ENCODE data around the gene RETREG2. TPM values are rescaled to one million over a fixed set of nuclear protein-coding genes. Genes with fewer than 3 reads are reported as not detected.

Gene RETREG2
- total and polyA plus RNA-seq, 2 of the 8 experiments (the other 6 are each of a cell fraction or from before 2014, with no cell fraction given), result 51.3 to 67.4 TPM

GRCh38 chr2:219204425-219205164 is 26.5 kb downstream of the RETREG2 start:
- peaks cover 0 to 6% (median 3%) of the 10 kb centered on the region in 4 experiments; a peak in 5 of 7 replicates for H3K4me1 ChIP-seq (replicated peaks in 1 of 4; ENCODE audit: control insufficient read depth in 3 of 4, insufficient read depth in 4 of 4, low read length in 3 of 4)
- no peak overlapping the region for H2BK15ac ChIP-seq (ENCODE audit: low read length)
- no peak overlapping the region for H3K56ac ChIP-seq (replicated peaks; ENCODE audit: insufficient read length, low read depth, low read length)
- H2AK5ac ChIP-seq (ENCODE audit: low read depth, low read length), result no peak overlapping the region
- H3K79me1 ChIP-seq (ENCODE audit: low read depth, low read length), result no peaks in the 10 kb centered on the region
- no peak overlapping the region for H3K18ac ChIP-seq (ENCODE audit: extremely low read depth, low read length)
- WGBS, 2 experiments (ENCODE audit: extremely low coverage in 1 of 2, insufficient coverage in 1 of 2, insufficient read length in 1 of 2, insufficient replicate concordance in 2 of 2, low coverage in 1 of 2, low lambda C conversion rate in 2 of 2, missing lambda C conversion rate in 1 of 2), result 87% methylated on average over 7 of the region's 7 CpGs; no CpG with 5 or more reads in 1 of the 2 experiments
- DNase-seq (ENCODE audit: low read depth in 1 of 2, low spot score in 2 of 2), result no peak
- H3K27me3 ChIP-seq (replicated peaks in 1 of 4; ENCODE audit: control insufficient read depth in 3 of 4, extremely low read depth in 1 of 4, insufficient read depth in 3 of 4, low read length in 3 of 4), result no peaks in the 10 kb centered on the region
- no peak overlapping the region for H2AFZ ChIP-seq (ENCODE audit: low read length)
- H4K20me1 ChIP-seq (replicated peaks in 1 of 2; ENCODE audit: control insufficient read depth in 1 of 2, insufficient read depth in 2 of 2, low read length in 2 of 2), result peaks cover 0 to 2% of the 10 kb centered on the region in 2 experiments
- no peak for FAIRE-seq
- peaks cover 10% of the 10 kb centered on the region for H3K23me2 ChIP-seq (ENCODE audit: low read depth, low read length)
- H3K79me2 ChIP-seq (ENCODE audit: control insufficient read depth in 1 of 2, insufficient read depth in 2 of 2, low read length in 2 of 2), result no peaks in the 10 kb centered on the region
- H3K23ac ChIP-seq (ENCODE audit: insufficient read length), result no peak overlapping the region
- H4K8ac ChIP-seq (ENCODE audit: extremely low read depth, insufficient read depth, low read length), result no peak overlapping the region
- no peak overlapping the region for H3K27ac ChIP-seq (ENCODE audit: low read depth, low read length)
- H3K4me2 ChIP-seq (ENCODE audit: insufficient read depth in 1 of 2, low read depth in 2 of 2, low read length in 2 of 2), result no peak overlapping the region
- H3K36me3 ChIP-seq (ENCODE audit: control insufficient read depth in 2 of 4, insufficient read depth in 4 of 4, low read length in 3 of 4), result peaks cover 0 to 4% (median 0%) of the 10 kb centered on the region in 4 experiments; a peak in 1 of 8 replicates
- ChIA-PET CTCF (ENCODE audit: partially characterized antibody) (interaction anchor here (0.6 to 2.0 kb wide), 4 partner anchors 13 to 128 kb away, joined by 4 to 6 read pairs (median 4); no protein-coding TSS in a partner anchor), POLR2A (ENCODE audit: partially characterized antibody) (interaction anchor here (1.2 to 6.1 kb wide), 2 partner anchors 9 to 14 kb away, joined by 3 to 101 read pairs; partner anchors contain the start of gene ABCB6)
- H2BK12ac ChIP-seq (ENCODE audit: low read depth, low read length), result no peak overlapping the region
- H2BK20ac ChIP-seq (ENCODE audit: low read length), result no peak overlapping the region
- no peak overlapping the region for H4K5ac ChIP-seq (ENCODE audit: insufficient read length, low read depth, low read length)
- no peaks in the 10 kb centered on the region; a peak in 1 of 4 replicates for H3K9me3 ChIP-seq (ENCODE audit: insufficient read depth in 2 of 2, low read depth in 1 of 2, low read length in 1 of 2)
- no peak overlapping the region for H3K4ac ChIP-seq (replicated peaks; ENCODE audit: insufficient read length, low read depth, low read length)
- H2BK5ac ChIP-seq (ENCODE audit: low read depth, low read length), result no peak overlapping the region
- TF ChIP-seq TAF1 (IDR thresholded peaks at IDR 0.05; ENCODE audit: low read depth, low read length), result no peak
- no peak overlapping the region for H3K9ac ChIP-seq (replicated peaks in 1 of 4; ENCODE audit: extremely low read depth in 1 of 4, low read depth in 3 of 4, low read length in 3 of 4)
- no peak overlapping the region for H2BK120ac ChIP-seq (replicated peaks; ENCODE audit: low read depth, low read length)
- no peak overlapping the region for H3K14ac ChIP-seq (ENCODE audit: insufficient read length)
- no peak overlapping the region for H4K91ac ChIP-seq (replicated peaks; ENCODE audit: insufficient read length, low read length)
- no peak overlapping the region for H3K4me3 ChIP-seq (ENCODE audit: extremely low read depth in 1 of 4, insufficient read depth in 2 of 4, low read depth in 3 of 4, low read length in 4 of 4)

Measured in H1 (cell line).